Raji (cell line): Measurements from ENCODE around the gene MAP2K3.

Experiments used
- POLR2A ChIP-seq: IDR thresholded peaks from 2 replicates; pipeline ENCODE4 v1.6.1; 2011; ENCODE audit warnings: low read depth, low read length, control low read depth; ENCODE audit not compliant: insufficient read depth

The MAP2K3 gene

DNA sequence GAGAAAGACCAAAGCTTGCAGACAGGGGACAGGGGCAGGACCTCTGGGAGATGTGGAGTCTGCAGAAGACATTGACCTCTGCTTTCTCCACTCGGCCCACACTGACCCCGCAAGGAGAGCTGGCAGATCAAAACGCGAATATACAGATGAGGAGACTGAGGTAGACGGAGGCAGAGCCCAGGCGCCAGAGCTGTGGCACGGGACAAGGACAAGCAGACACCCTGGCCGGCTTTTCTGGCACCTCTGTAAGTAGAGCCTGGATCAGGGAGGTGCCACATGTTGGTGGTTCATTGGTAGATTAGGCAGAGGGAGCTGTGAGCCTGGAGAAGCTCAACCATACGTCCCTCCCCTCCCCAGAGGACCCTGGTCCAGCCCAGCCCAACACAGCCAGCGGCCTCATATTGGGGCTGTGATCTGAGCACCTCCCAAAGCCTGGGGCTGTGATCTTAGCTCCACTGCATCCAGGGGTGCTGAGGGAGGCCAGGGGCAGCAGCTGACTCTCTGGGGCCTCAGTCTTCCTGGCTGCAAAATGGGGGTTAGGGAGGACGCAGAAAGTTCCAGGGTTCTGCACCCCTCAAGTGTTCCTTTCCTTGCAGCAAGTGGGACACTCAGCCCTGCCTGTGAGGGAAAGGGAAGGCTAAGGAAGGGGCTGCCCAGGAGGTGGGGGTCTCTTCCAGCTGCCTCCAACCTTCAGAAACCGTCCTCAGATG lies 35.3 kb upstream of the MAP2K3 start:
- TF ChIP-seq POLR2A = no peak

DNA sequence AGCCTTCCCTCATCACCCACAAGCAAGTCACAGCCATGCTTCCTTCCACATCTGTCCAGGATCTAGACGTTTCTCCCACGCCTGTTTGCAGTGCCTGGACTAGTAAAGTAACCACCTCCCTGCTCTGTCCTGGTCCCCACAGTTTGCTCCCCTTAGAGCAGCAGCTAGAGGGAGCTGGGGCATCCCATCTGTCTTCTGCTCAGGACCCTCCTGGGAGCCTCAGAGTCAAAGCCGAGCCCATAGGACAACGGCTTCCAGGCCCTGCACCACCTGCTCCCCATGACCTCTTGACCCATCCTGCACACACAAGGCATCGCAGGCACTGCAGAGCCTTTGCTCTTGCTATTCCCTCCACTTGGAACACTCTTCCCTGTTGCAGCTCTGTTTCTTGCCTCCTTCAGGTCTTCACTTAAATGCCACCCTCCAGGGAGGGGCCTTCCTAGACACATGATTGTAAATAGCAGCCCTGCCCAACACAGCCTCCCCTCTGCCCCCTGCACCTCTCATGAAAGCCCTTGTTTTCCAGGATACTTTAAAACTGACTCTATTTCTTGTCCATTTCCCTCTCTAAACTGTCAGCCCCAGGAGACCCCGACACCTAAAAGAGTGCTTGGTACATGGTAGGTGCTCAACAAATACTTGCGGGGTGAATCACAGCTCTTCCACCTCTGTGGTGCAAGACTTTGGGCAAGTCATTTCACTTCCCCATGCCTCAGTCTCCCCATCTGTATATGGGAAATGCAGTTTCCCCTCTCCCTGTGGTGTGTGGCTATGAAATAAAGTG lies 34.4 kb upstream of the MAP2K3 start:
- TF ChIP-seq POLR2A = no peak

- no peak for TF ChIP-seq POLR2A
These were observed 33.7 kb upstream of the MAP2K3 start for GRCh38 chr17:21250854-21251253.

DNA sequence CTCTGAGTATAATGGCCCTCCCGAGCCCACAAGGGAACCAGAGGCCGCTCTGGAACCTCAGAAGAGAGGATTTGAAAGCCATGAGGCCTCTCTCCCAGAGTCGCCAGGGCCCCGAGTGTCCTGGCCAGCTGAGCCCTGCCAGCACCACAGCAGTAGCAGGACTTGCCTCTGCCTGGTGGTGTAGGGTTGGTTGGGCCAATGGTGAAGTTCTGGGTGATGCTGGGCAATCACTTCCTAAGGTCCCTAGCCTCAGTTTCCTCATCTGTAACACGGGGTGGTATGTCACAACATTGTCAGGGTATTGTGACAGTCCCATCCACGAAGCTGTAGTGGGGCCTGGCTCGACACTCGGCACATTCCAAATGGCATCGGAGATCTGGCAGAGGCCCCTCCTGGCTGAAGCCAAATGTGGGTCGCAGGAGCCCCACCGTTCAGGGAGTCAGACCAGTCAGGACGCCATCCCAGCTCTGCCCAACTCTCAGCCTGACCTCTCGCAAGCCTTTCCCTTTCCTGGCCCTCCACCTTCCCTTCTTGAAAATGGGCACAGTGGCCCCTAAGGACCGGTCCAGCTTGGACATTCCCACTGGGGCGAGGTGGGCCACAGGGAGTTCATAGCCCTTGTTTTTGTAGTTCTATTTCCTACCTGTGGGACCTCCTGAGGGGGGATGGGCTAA lies 33.0 kb upstream of the MAP2K3 start:
- no peak for TF ChIP-seq POLR2A

GRCh38 chr17:21252289-21252795 lies 32.2 kb upstream of the MAP2K3 start:
- no peak for TF ChIP-seq POLR2A

- peak; percentile 47 for TF ChIP-seq POLR2A
These were observed 31.5 kb upstream of the MAP2K3 start, which contains the start of gene NATD1 for GRCh38 chr17:21252796-21253645. Gene NATD1, minus strand, starts transcription at chr17:21253410. Its CDS starts 146 bp downstream, at chr17:21253264.

GRCh38 chr17:21253646-21254441 lies 30.7 kb upstream of the MAP2K3 start:
- no peak for TF ChIP-seq POLR2A

DNA sequence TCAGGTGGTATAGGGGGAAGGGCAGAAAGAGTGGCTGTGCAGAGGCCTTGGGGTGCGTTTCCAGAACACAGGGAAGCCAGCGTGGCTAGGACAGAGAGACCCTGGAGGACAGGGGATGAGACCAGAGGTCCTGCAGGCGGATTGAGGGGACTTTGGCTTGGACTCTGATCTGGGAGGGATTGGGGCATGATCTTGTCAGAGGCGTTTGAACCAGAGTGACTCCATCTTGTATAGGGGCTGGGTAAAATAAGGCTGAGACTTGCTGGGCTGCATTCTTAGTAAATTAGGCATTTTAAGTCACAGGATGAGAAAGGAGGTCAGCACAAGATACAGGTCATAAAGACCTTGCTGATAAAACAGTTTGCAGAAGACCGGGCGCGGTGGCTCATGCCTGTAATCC lies 25.9 kb upstream of the MAP2K3 start:
- TF ChIP-seq POLR2A = no peak

- no peak for TF ChIP-seq POLR2A
These were observed 22.1 kb upstream of the MAP2K3 start for GRCh38 chr17:21262259-21262993.

DNA sequence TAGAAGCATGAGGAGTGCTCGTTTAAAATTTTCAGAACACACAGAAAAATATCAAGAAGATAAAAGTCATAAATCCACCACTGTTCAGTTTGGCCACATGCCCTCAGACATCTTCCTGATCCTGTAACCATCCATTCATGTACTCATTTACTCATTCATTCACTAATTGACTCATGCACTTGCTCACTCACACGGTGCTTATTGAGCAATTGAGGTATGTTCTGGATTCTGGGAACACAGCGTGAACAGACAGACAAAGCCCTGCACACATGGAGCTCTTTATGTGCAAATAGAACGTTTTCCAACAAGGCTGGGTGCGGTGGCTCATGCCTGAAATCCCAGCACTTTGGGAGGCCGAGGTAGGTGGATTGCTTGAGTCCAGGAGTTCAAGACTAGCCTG lies 21.1 kb upstream of the MAP2K3 start:
- no peak for TF ChIP-seq POLR2A

DNA sequence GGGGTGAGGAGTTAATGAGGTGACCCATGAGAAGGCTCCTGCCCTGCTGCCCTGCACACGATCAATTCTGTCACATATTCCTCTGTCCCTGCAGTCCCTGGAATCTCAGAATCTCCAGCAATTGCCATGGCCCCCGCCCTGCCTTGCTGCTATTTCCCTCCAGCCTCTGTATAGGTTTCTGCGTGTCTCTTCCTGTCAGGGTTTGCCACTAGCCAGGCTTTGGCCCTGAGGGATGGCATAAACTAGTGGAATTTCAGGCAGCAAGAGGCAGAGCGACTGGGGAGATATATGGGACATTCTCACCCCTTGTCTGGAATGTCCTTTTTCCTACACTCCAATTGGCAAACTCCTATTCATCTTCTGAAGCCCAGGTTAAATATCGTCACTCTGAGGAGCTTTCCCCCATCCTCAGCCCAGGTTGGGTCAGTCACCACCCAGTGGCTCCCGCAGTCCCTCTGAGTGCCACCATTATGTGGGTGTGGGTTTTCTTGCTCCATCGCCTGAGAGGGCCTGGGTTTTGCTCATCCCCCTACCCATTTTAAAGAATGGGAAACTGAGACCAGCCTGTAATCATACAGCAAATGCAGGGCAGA lies 15.8 kb upstream of the MAP2K3 start:
- no peak for TF ChIP-seq POLR2A

- TF ChIP-seq POLR2A = no peak
These were observed 15.1 kb upstream of the MAP2K3 start for GRCh38 chr17:21269394-21269793.
